ENCODE measurements around the gene KRTCAP3. TPM values are rescaled to one million over a fixed set of nuclear protein-coding genes. Genes with fewer than 3 reads are reported as not detected.

The KRTCAP3 gene
- total RNA-seq, 1 experiment from 2014 or later = 0.22 TPM

DNA sequence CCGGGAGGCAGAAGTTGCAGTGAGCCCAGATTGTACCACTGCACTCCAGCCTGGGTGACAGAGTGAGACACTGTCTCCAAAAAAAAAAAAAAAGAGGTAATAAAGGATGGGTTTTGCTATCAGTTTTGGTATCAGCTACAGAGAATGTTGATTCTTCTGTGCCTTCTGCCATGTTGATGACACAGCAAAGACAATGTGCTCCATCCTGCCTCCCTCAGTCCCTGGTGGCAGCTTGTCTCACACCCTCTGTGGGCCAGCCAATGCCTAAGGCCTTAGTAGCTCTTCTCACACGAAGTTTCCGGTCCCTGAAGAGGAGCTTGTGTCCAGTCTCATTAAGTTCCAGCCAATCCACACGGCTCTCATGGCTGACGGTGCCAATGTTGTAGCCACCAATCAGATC is 29.8 kb downstream of the KRTCAP3 start:
- Histone ChIP-seq H3K27ac (ENCODE audit: low read length) (no peak overlapping the region), H3K9ac (ENCODE audit: low read length) (no peak overlapping the region), H3K9me2 (replicated peaks; ENCODE audit: low read length) (no peaks in the 10 kb centered on the region), H3K9me3 (ENCODE audit: low read length) (no peaks in the 10 kb centered on the region), H4K20me1 (ENCODE audit: low read length) (no peaks in the 10 kb centered on the region), H3K4me3 (ENCODE audit: low read length) (no peak overlapping the region), H2AFZ (ENCODE audit: low read length) (no peak overlapping the region), H3K4me2 (ENCODE audit: low read length) (no peak overlapping the region), H3F3A (ENCODE audit: low read length, unreplicated experiment) (no peaks in the 10 kb centered on the region), H3K4me1 (ENCODE audit: insufficient read depth, low read length) (no peaks in the 10 kb centered on the region), H3K36me3 (ENCODE audit: low read depth, low read length) (peaks cover 11% of the 10 kb centered on the region; the same call in 1 of the 2 replicates), H3K27me3 (ENCODE audit: low read length) (no peaks in the 10 kb centered on the region), H3K79me2 (ENCODE audit: low read length) (no peaks in the 10 kb centered on the region)
- ATAC-seq (no peak), DNase-seq (no peak)
- ChIA-PET CTCF (no interaction called here), POLR2A (ENCODE audit: unreplicated experiment) (no interaction called here)
- BruUV-seq (replicated peaks) = no TSS peak
- no peak for TF ChIP-seq CTCF (conservative IDR thresholded peaks at IDR 0.05; ENCODE audit: low read depth, low read length)
- TF ChIP-seq EZH2 (IDR thresholded peaks at IDR 0.05; ENCODE audit: low read length, unreplicated experiment) = no peak
- no peak for TF ChIP-seq EZH2phosphoT487 (IDR thresholded peaks at IDR 0.05; ENCODE audit: borderline replicate concordance, low read length)
- intact Hi-C loops (cut with micrococcal nuclease) = no loop called here

- H3K27me3 ChIP-seq (ENCODE audit: low read length) = no peaks in the 10 kb centered on the region
- TF ChIP-seq EZH2 (IDR thresholded peaks at IDR 0.05; ENCODE audit: low read length, unreplicated experiment) = no peak
- TF ChIP-seq CTCF (conservative IDR thresholded peaks at IDR 0.05; ENCODE audit: low read depth, low read length) = no peak
- TF ChIP-seq EZH2phosphoT487 (IDR thresholded peaks at IDR 0.05; ENCODE audit: borderline replicate concordance, low read length) = no peak
- no peak overlapping the region for H3K4me2 ChIP-seq (ENCODE audit: low read length)
- no peak overlapping the region for H3K4me3 ChIP-seq (ENCODE audit: low read length)
- no peaks in the 10 kb centered on the region for H3F3A ChIP-seq (ENCODE audit: low read length, unreplicated experiment)
- DNase-seq = no peak
- no peak overlapping the region for H3K9ac ChIP-seq (ENCODE audit: low read length)
- H3K27ac ChIP-seq (ENCODE audit: low read length) = no peak overlapping the region
- H3K36me3 ChIP-seq (ENCODE audit: low read depth, low read length) = no peaks in the 10 kb centered on the region
- no TSS peak for BruUV-seq (replicated peaks)
- H3K9me2 ChIP-seq (replicated peaks; ENCODE audit: low read length) = no peaks in the 10 kb centered on the region
- no peak overlapping the region for H2AFZ ChIP-seq (ENCODE audit: low read length)
- ChIA-PET CTCF (no interaction called here), POLR2A (ENCODE audit: unreplicated experiment) (interaction anchor here (0.6 kb wide), 1 partner anchor 20 kb away, joined by 11 read pairs; no protein-coding TSS in a partner anchor)
- intact Hi-C loops (cut with micrococcal nuclease) = no loop called here
- ATAC-seq = no peak
- peaks cover 13% of the 10 kb centered on the region for H3K4me1 ChIP-seq (ENCODE audit: insufficient read depth, low read length)
- H4K20me1 ChIP-seq (ENCODE audit: low read length) = no peaks in the 10 kb centered on the region
- H3K79me2 ChIP-seq (ENCODE audit: low read length) = 0 out of 2 replicates have a peak, but pooled peaks cover 5% of the 10 kb centered on the region
- no peaks in the 10 kb centered on the region for H3K9me3 ChIP-seq (ENCODE audit: low read length)
Measured at GRCh38 chr2:27485496-27485895, 43.3 kb downstream of the KRTCAP3 start.

DNA sequence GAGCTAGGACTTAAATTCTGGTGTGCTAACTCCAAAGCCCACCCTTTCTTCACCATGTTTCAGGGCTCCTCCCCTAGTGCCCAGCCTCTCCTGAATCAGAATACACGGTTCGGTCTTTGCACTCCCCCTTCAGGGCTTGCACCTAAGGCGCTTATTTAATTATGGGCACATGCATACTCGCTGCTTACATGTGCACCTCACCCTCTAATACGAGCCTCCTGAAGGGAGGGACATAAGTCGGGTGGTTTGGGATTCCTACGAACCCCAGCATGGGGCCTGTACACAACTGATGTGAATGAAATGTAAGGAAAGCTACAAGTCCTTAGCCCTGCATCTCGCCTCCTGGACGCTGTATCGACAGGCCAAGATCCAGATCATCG is 46.9 kb downstream of the KRTCAP3 start:
- Histone ChIP-seq H3K4me1 (ENCODE audit: insufficient read depth, low read length) (peaks cover 13% of the 10 kb centered on the region), H3K9me3 (ENCODE audit: low read length) (no peaks in the 10 kb centered on the region), H2AFZ (ENCODE audit: low read length) (peak overlapping the region; percentile 82), H4K20me1 (ENCODE audit: low read length) (no peaks in the 10 kb centered on the region), H3K9me2 (replicated peaks; ENCODE audit: low read length) (no peaks in the 10 kb centered on the region), H3K27ac (ENCODE audit: low read length) (0 out of 2 replicates have a peak overlapping the region, but pooled peaks have one; percentile 0), H3F3A (ENCODE audit: low read length, unreplicated experiment) (no peaks in the 10 kb centered on the region), H3K27me3 (ENCODE audit: low read length) (no peaks in the 10 kb centered on the region), H3K36me3 (ENCODE audit: low read depth, low read length) (no peaks in the 10 kb centered on the region), H3K9ac (ENCODE audit: low read length) (peak overlapping the region; percentile 42), H3K4me3 (ENCODE audit: low read length) (peak overlapping the region; percentile 71), H3K79me2 (ENCODE audit: low read length) (0 out of 2 replicates have a peak, but pooled peaks cover 5% of the 10 kb centered on the region), H3K4me2 (ENCODE audit: low read length) (peak overlapping the region; percentile 93)
- no peak for DNase-seq
- intact Hi-C loops (cut with micrococcal nuclease) = loop anchor here (1.0 kb wide), 1 partner anchor 139 kb away; no protein-coding TSS in a partner anchor
- POLR2A ChIA-PET (ENCODE audit: unreplicated experiment) = no interaction called here
- CTCF ChIA-PET = no interaction called here
- TF ChIP-seq EZH2phosphoT487 (IDR thresholded peaks at IDR 0.05; ENCODE audit: borderline replicate concordance, low read length) (no peak), EZH2 (IDR thresholded peaks at IDR 0.05; ENCODE audit: low read length, unreplicated experiment) (no peak), CTCF (conservative IDR thresholded peaks at IDR 0.05; ENCODE audit: low read depth, low read length) (no peak)
- ATAC-seq = no peak; the same call in 1 of the 2 replicates
- BruUV-seq (replicated peaks) = TSS peak; percentile 64

Data from PC-3 (cell line).